ENCODE data around the gene TEC.

Gene TEC

GRCh38 chr4:48114412-48114811, 155.2 kb downstream of the TEC start:
- no peak for DNase-seq

GRCh38 chr4:48112017-48112667, 157.5 kb downstream of the TEC start:
- no peak for DNase-seq

GRCh38 chr4:48110452-48110978, 159.1 kb downstream of the TEC start:
- no peak for DNase-seq

GRCh38 chr4:48109413-48110263, 160.0 kb downstream of the TEC start:
- peak; percentile 25 for DNase-seq

GRCh38 chr4:48108309-48109073, 161.1 kb downstream of the TEC start:
- DNase-seq, result no peak

- no peak for DNase-seq
These were observed 164.4 kb downstream of the TEC start for GRCh38 chr4:48105230-48105629.

- DNase-seq, result no peak
These were observed 166.0 kb downstream of the TEC start for GRCh38 chr4:48103483-48104139.

- DNase-seq, result no peak
These were observed 167.3 kb downstream of the TEC start for GRCh38 chr4:48102303-48102702.

- DNase-seq, result no peak
These were observed 169.4 kb downstream of the TEC start for GRCh38 chr4:48100256-48100655.

GRCh38 chr4:48095441-48095840, 174.2 kb downstream of the TEC start:
- DNase-seq, result no peak

GRCh38 chr4:48093991-48094416, 175.6 kb downstream of the TEC start:
- DNase-seq, result no peak

- DNase-seq, result no peak
These were observed 179.0 kb downstream of the TEC start for GRCh38 chr4:48090621-48091020.

- no peak for DNase-seq
These were observed 183.6 kb downstream of the TEC start for GRCh38 chr4:48085821-48086589.

Measured in GDM1 (cell line).